ENCODE measurements around the gene UACA.

UACA gene

GRCh38 chr15:70781236-70781635 is 17.9 kb upstream of the UACA start:
- ATAC-seq: no peak

GRCh38 chr15:70778258-70779076 is 15.1 kb upstream of the UACA start:
- ATAC-seq: no peak

GRCh38 chr15:70777170-70777926 is 14.0 kb upstream of the UACA start:
- ATAC-seq: no peak

GRCh38 chr15:70775160-70775559 is 11.8 kb upstream of the UACA start:
- ATAC-seq: no peak

- ATAC-seq: no peak
Observed at GRCh38 chr15:70772402-70772801, 9.0 kb upstream of the UACA start.

- no peak for ATAC-seq
Observed at GRCh38 chr15:70770863-70771262, 7.5 kb upstream of the UACA start.

GRCh38 chr15:70768257-70768883 is 5.0 kb upstream of the UACA start:
- ATAC-seq: no peak

GRCh38 chr15:70767667-70768066 is 4.3 kb upstream of the UACA start:
- ATAC-seq: no peak

- ATAC-seq: no peak
Observed at GRCh38 chr15:70766597-70766996, 3.2 kb upstream of the UACA start.

GRCh38 chr15:70765504-70766281 is 2.3 kb upstream of the UACA start:
- no peak for ATAC-seq

- no peak for ATAC-seq
Observed at GRCh38 chr15:70763950-70764730, 782 bp upstream of the UACA start.

GRCh38 chr15:70762469-70763119 is 764 bp downstream of the UACA start:
- ATAC-seq: peak in 1 of 2 donors; percentile 21

- ATAC-seq: no peak
Observed at GRCh38 chr15:70761931-70762468, 1.4 kb downstream of the UACA start.

GRCh38 chr15:70761046-70761445 is 2.3 kb downstream of the UACA start:
- no peak for ATAC-seq

- ATAC-seq: no peak
Observed at GRCh38 chr15:70758790-70759462, 4.4 kb downstream of the UACA start.

- no peak for ATAC-seq
Observed at GRCh38 chr15:70757627-70758026, 5.7 kb downstream of the UACA start.

GRCh38 chr15:70754862-70755261 is 8.5 kb downstream of the UACA start:
- no peak for ATAC-seq

- no peak for ATAC-seq
Observed at GRCh38 chr15:70753101-70753829, 10.1 kb downstream of the UACA start.

- ATAC-seq: no peak
Observed at GRCh38 chr15:70752193-70752635, 11.1 kb downstream of the UACA start.
